ENCODE data around the gene COL11A1. TPM values are rescaled to one million over a fixed set of nuclear protein-coding genes. Genes with fewer than 3 reads are reported as not detected.

COL11A1 gene
- total RNA-seq, 2 donors from 2014 or later = 0.52 to 2.6 TPM

DNA sequence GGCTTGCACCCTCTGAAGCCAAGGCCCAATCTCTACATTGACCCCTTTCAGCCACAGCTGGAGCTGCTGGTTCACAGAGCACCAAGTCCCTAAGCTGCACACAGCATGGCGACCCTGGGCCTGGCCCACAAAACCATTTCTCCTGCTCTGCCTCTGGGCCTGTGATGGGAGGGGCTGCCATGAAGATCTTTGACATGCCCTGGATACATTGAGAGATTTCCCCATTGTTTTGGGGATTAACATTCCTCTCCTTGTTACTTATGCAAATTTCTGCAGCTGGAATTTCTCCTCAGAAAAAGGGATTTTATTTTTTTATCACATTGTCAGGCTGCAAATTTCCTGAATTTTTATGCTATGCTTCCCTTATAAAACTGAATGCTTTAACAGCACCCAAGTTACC, 235.8 kb downstream of the COL11A1 start:
- Histone ChIP-seq H3K36me3 (replicated peaks in 1 of 2; ENCODE audit: insufficient read depth in 1 of 2, low read depth in 2 of 2) (no peaks in the 10 kb centered on the region), H3K4me1 (no peaks in the 10 kb centered on the region), H3K27ac (no peak overlapping the region), H3K4me3 (no peak overlapping the region), H3K9me3 (no peaks in the 10 kb centered on the region), H3K27me3 (no peaks in the 10 kb centered on the region)
- ATAC-seq (no peak), DNase-seq (no peak)
- no peak for TF ChIP-seq POLR2A (IDR thresholded peaks at IDR 0.05)
- TF ChIP-seq, protein P1, sequence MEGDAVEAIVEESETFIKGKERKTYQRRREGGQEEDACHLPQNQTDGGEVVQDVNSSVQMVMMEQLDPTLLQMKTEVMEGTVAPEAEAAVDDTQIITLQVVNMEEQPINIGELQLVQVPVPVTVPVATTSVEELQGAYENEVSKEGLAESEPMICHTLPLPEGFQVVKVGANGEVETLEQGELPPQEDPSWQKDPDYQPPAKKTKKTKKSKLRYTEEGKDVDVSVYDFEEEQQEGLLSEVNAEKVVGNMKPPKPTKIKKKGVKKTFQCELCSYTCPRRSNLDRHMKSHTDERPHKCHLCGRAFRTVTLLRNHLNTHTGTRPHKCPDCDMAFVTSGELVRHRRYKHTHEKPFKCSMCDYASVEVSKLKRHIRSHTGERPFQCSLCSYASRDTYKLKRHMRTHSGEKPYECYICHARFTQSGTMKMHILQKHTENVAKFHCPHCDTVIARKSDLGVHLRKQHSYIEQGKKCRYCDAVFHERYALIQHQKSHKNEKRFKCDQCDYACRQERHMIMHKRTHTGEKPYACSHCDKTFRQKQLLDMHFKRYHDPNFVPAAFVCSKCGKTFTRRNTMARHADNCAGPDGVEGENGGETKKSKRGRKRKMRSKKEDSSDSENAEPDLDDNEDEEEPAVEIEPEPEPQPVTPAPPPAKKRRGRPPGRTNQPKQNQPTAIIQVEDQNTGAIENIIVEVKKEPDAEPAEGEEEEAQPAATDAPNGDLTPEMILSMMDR (IDR thresholded peaks at IDR 0.05) = no peak
- intact Hi-C loops (cut with DNase I) = no loop called here
- WGBS, 2 donors = 70% methylated on average over 1 of the region's 1 CpG; no CpG with 5 or more reads in 1 of the 2 donors

DNA sequence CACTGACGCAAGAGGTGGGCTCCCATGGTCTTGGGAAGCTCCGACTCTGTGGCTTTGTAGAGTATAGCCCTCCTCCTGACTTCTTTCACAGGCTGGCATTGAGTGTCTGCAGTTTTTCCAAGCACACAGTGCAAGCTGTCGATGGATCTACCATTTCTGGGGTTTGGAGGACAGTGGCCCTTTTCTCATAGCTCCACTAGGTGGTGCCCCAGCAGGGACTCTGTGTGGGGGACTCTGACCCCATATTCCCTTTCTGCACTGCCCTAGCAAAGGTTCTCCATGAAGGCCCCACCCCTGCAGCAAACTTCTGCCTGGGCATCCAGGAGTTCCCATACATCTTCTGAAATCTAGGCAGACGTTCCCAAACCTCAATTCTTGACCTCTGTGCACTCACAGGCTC, 236.2 kb downstream of the COL11A1 start:
- intact Hi-C loops (cut with DNase I) = no loop called here

GRCh38 chr1:102863704-102864103, 244.6 kb downstream of the COL11A1 start:
- TF ChIP-seq POLR2A (IDR thresholded peaks at IDR 0.05) = no peak
- TF ChIP-seq, protein P1 (IDR thresholded peaks at IDR 0.05) = no peak
- intact Hi-C loops (cut with DNase I) = no loop called here
- 35 to 43% methylated on average over 2 of the region's 2 CpGs for WGBS, 2 donors

More for the DNA sequence above, 236.2 kb downstream of the COL11A1 start:
- 52 to 59% methylated on average over 3 to 4 of the region's 4 CpGs for WGBS, 2 donors
- Histone ChIP-seq H3K36me3 (replicated peaks in 1 of 2; ENCODE audit: insufficient read depth in 1 of 2, low read depth in 2 of 2) (no peaks in the 10 kb centered on the region), H3K4me1 (no peaks in the 10 kb centered on the region), H3K9me3 (no peaks in the 10 kb centered on the region), H3K4me3 (no peak overlapping the region), H3K27me3 (no peaks in the 10 kb centered on the region), H3K27ac (no peak overlapping the region)
- no peak for TF ChIP-seq POLR2A (IDR thresholded peaks at IDR 0.05)
- TF ChIP-seq, protein P1 (IDR thresholded peaks at IDR 0.05) = no peak
- ATAC-seq (no peak), DNase-seq (no peak)

DNA sequence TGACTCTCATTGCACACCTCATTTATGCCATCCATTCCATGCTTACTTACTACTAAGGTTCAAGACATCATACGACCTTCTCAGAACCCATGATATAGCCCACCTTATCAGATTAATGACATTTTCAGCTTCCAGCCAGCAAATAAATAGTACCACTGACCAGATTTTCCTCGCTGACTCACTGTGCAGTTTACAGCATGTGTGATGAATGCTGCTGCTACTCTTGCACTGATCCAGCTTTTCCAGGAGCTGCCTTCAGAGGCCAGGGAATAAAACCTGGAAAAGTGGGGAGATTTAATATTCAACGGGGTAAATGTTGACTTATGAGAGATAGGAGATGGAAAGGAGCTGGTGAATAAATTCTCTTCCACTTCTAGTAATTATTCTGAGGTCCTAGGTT, 247.1 kb downstream of the COL11A1 start:
- ATAC-seq (no peak), DNase-seq (no peak)
- WGBS, 2 donors = 33 to 39% methylated on average over 3 of the region's 3 CpGs
- H3K9me3 ChIP-seq = no peaks in the 10 kb centered on the region
- no peaks in the 10 kb centered on the region for H3K36me3 ChIP-seq (replicated peaks in 1 of 2; ENCODE audit: insufficient read depth in 1 of 2, low read depth in 2 of 2)
- intact Hi-C loops (cut with DNase I) = no loop called here
- no peak overlapping the region for H3K4me3 ChIP-seq
- H3K4me1 ChIP-seq = no peaks in the 10 kb centered on the region
- H3K27me3 ChIP-seq = no peaks in the 10 kb centered on the region
- no peak overlapping the region for H3K27ac ChIP-seq
- TF ChIP-seq POLR2A (IDR thresholded peaks at IDR 0.05) = no peak
- TF ChIP-seq, protein P1 (IDR thresholded peaks at IDR 0.05) = no peak

More at GRCh38 chr1:102863704-102864103, 244.6 kb downstream of the COL11A1 start:
- no peaks in the 10 kb centered on the region for H3K9me3 ChIP-seq
- H3K4me1 ChIP-seq = no peaks in the 10 kb centered on the region
- no peak overlapping the region for H3K4me3 ChIP-seq
- H3K36me3 ChIP-seq (replicated peaks in 1 of 2; ENCODE audit: insufficient read depth in 1 of 2, low read depth in 2 of 2) = no peaks in the 10 kb centered on the region
- H3K27ac ChIP-seq = no peak overlapping the region
- ATAC-seq (no peak), DNase-seq (no peak)
- no peaks in the 10 kb centered on the region for H3K27me3 ChIP-seq

DNA sequence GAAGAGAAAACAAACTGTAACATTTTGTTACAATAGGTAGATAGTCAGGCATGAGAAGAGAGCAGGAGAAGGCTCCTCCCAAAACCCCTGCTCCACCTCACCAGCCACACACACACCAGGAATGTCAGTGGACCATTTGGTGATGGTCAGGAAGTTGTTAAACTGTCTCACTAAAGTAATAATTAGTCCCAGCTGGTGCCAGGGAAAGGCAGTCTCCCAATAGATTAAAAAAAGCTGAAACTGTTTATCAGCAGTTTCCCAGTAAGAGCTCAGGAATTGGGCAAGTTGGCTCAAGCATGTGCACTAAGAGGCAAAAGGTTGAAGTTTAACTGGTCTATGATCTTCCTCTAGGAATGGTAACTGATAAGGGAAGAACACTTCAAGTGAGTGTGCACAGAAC, 249.6 kb downstream of the COL11A1 start:
- no peak for DNase-seq
- Histone ChIP-seq H3K4me1 (no peaks in the 10 kb centered on the region), H3K27ac (no peak overlapping the region), H3K4me3 (no peak overlapping the region), H3K27me3 (no peaks in the 10 kb centered on the region), H3K36me3 (replicated peaks in 1 of 2; ENCODE audit: insufficient read depth in 1 of 2, low read depth in 2 of 2) (no peaks in the 10 kb centered on the region), H3K9me3 (no peaks in the 10 kb centered on the region)
- TF ChIP-seq POLR2A (IDR thresholded peaks at IDR 0.05) = no peak
- TF ChIP-seq, protein P1 (IDR thresholded peaks at IDR 0.05) = no peak
- intact Hi-C loops (cut with DNase I) = no loop called here
- no peak for ATAC-seq

Data from body of pancreas (tissue), 4 donors.